Stimulated activated CD4-positive, alpha-beta T cell treated with anti-CD3 and anti-CD28 coated beads, Interleukin-4, amount 100 ng/mL, for 48 hours (primary cell): ENCODE data around the gene ATP8B1.
A peak's percentile ranks its signal among the peaks of the same experiment; 100 is the strongest.

Experiments
- DNase-seq, 2 donors: peaks; one replicate each; pipeline ENCODE4 v3.0.0-alpha.2; 2020; ENCODE audit warnings: low read depth in 2 of 2

The ATP8B1 gene

DNA sequence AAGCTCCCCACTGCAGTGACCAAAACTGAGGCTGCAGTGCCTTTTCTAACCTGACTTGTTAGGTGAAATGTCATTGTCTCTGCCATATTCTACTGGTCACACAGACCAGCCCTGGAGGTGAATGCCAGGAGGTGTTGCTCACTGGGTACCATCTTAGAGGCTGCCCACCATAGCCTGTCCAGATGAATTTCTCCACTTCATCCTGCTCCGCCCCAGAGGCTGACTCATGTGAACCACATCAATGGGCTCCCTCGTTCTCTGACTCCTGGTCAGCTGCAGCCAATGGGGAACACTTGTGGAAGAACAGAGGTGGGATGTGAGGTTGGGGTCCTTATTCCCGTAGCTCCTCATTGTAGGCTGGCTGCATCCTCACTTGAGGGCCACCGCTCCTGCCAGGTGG lies 178.1 kb downstream of the ATP8B1 start:
- DNase-seq = no peak

DNA sequence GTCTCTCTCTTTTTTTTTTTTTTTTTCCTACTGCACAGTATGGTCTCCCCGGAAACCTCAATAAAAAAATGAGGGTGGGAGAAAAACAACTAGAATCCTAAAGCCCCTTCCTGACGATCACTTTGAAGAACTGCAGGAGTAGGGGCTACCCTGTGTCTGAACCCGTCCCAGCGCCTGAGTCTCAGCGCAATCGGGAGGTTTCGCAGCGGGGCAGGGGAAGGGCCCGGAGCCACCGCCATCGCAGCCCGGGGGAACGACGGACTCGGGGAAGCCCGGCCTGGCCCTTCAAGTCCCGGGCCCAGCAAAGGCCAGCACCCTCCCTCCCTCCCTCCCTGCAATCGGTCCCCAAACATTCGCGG lies 181.9 kb downstream of the ATP8B1 start:
- peak in 1 of 2 donors; percentile 12 for DNase-seq

DNA sequence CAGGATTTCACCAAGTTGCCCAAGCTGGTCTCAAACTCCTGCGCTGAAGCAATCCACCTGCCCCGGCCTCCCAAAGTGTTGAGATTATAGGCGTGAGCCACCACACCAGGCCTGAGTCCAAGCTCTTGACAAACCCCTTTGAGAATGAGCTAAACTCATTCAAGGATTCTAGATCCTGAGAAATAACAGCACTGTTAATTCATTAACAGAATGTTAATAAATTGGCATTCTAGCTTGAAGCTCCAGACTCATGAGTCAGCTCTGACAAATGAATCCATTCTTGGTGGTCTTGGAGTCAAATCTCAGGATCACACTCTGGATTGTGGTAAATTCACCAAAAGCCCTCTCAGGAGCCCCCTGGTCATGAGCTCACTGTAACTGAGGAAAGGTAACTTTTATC lies 183.2 kb downstream of the ATP8B1 start:
- no peak for DNase-seq

DNA sequence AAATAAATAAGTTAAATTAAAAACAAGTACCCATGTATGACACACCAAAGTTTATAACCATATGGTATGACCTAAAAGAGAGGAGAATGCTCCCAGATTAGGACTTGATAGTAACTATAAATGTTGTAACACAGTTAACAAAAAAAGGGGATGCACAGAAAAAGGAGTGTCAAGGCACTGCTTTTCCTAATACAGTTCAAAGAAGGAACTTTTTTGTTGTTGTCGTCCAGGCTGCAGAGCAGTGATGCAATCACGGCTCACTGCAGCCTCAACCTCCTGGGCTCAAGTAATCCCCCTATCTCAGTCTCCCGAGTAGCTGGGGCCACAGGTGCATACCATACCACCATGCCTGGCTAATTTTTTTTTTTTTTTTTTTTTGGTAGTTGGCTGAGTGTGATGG lies 184.2 kb downstream of the ATP8B1 start:
- DNase-seq = no peak

DNA sequence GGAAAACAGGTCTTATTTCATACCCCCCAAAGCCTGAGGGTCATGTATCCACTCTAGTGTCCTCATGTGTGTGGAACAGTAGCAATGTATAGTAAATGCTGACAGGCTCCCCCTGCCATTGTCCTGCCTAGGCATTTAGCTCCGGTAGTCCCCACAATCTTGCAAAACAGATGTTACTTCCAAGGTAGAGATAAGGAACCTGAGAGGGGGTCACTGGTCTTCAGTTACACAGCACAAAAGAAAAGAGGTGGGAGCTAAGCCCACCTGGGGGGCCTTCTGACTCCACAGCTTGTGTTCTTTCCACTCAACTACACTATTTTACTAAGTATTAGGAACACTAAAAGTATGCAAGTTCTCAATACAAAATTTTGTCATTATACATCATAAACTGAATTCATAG lies 199.2 kb downstream of the ATP8B1 start:
- no peak for DNase-seq
